ENCODE results near the gene FUT1. TPM values are rescaled to one million over a fixed set of nuclear protein-coding genes. Genes with fewer than 3 reads are reported as not detected.

FUT1 gene
- total and polyA plus RNA-seq, 9 of the 15 experiments (the other 6 are each of a cell fraction or from before 2014, with no cell fraction given), result 2.3 to 18.5 (median 8.8) TPM

DNA sequence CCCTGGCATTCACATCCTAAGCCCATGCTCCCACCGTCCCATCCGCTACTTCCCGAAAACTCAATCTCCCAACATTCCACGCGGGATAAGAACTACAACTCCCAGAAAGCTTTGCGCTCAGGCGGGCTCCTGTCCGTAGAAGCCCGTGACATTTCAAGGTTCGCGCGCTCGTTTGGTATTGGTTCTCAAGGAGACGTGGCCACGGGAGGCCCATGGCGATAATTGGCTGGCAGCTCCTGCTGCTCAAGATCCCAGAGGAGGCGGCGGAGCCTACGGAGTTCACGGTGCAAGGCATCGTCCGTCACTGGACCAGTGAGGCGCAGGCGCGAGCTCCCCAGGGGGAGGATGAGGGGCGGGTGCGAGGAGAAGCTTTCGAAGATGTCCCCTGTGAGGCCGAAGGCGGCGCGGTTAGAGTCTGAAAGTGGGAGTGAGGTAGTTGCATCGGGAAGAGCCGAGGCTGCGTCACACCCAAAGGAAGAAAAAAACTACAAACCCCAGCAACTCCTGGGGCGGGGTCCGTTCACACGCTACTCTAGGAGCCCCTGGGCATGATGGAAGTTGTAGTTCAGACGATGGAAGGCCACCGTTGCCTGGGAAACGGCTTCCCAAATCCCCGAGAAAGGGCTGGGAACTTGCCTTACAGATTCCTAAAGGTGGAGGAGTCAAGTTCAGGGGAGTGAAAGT is 31.7 kb downstream of the FUT1 start:
- WGBS (ENCODE audit: insufficient coverage, low coverage, missing lambda C conversion rate), result under 1% methylated on average over 42 of the region's 42 CpGs
- intact Hi-C loops (cut with micrococcal nuclease), result no loop called here
- Histone ChIP-seq H3K9me1 (ENCODE audit: control insufficient read depth, insufficient read depth, low read length) (no peaks in the 10 kb centered on the region), H3K9ac (ENCODE audit: insufficient read depth in 1 of 2, low read depth in 2 of 2, low read length in 2 of 2) (peak overlapping the region; percentile 69 to 91), H3K4me3 (peak overlapping the region; percentile 54), H4K20me1 (replicated peaks; ENCODE audit: control insufficient read depth, insufficient read depth, low read length) (no peaks in the 10 kb centered on the region), H2AFZ (ENCODE audit: low read depth, low read length) (peak overlapping the region; percentile 98), H3K9me3 (replicated peaks; ENCODE audit: control insufficient read depth, insufficient read depth, low read depth, low read length) (no peaks in the 10 kb centered on the region), H3K4me2 (ENCODE audit: insufficient read depth, low read length) (peak overlapping the region; percentile 84), H3K27me3 (ENCODE audit: control insufficient read depth in 2 of 2, insufficient read depth in 2 of 2, low read length in 2 of 2) (no peaks in the 10 kb centered on the region), H3K4me1 (replicated peaks in 1 of 2; ENCODE audit: control insufficient read depth in 2 of 2, insufficient read depth in 2 of 2, low read length in 2 of 2) (peaks cover 14 to 54% of the 10 kb centered on the region in 2 experiments), H3K36me3 (ENCODE audit: control insufficient read depth, insufficient read depth, low read length) (no peaks in the 10 kb centered on the region; the same call in 2 of the 3 replicates), H3K79me2 (ENCODE audit: control insufficient read depth, insufficient read depth, low read length) (no peaks in the 10 kb centered on the region), H3K27ac (ENCODE audit: extremely low read depth, low read depth, low read length) (peak overlapping the region; percentile 75)
- ChIA-PET POLR2A (interaction anchor here (0.6 to 1.1 kb wide), 8 partner anchors 11 to 215 kb away, joined by 3 to 10 read pairs (median 3); partner anchors contain the start of gene SPHK2), CTCF (ENCODE audit: low intra/inter-chr PET ratio) (no interaction called here)
- no TSS peak for BruUV-seq (replicated peaks)
- peak; percentile 94 for ATAC-seq
- in situ Hi-C loops (cut with MboI), result no loop called here
- DNase-seq (ENCODE audit: extremely low read depth in 1 of 4, low spot score in 3 of 4), result peak; percentile 89 to 98 (median 93)
- peak; percentile 99 for FAIRE-seq
- TF ChIP-seq, protein P1, sequence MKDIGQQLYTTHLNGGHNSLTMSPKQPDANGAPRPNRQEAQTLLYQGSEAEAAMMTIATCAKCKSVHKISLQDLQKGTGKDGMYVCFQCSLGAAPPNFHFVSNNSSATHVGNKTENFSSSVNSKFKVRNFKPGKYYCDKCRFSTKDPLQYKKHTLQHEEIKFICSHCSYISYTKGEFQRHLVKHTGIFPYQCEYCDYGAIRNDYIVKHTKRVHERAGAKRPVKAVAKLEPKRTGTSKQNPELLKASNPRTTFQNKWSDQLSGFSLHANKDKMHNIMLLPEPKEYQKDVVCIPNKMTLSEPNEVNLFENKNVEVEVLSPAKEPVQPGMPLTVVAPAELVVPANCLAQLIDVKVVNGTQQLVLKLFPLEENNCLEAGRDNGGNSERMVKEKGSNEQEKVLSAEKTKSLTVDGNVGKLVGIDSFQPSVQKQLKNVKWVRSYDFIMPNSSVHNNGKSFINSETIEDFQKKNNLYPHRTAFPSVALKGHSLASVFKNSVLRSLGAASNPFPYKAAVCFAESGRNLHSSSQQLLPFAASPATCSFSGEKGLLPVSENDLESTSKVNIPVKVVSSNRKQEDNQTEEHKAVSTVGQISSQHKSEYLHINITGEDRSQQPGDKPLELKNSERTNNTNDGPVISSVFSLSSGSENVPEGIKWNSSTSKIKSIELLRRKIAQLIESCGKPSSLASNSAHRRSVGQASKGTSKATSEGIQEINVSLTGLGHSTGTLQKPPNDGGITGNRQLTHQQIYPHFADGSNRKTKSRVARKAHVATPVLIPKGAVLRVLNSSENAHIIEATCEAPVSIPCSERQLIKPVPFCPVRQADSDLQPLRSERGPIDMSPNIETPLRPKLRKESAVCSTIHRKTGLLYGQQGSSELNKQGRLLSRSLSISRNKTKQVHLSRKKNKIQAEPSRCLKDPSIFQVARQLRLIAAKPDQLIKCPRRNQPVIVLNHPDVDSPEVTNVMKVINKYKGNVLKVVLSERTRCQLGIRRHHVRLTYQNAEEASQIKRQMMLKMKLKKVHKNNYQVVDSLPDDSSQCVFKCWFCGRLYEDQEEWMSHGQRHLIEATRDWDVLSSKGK (CRISPR knock-in tag; IDR thresholded peaks at IDR 0.05), result no peak
- peak; percentile 70 for TF ChIP-seq NR2C2 (CRISPR knock-in tag; IDR thresholded peaks at IDR 0.05)
- peak; percentile 92 for TF ChIP-seq NR2C2 (tag; IDR thresholded peaks at IDR 0.05)
- peak; percentile 69 to 98; a peak in 2 of 4 replicates for TF ChIP-seq TEAD1 (CRISPR knock-in tag; IDR thresholded peaks at IDR 0.05)
- no peak for TF ChIP-seq TFAM (CRISPR knock-in tag; conservative IDR thresholded peaks at IDR 0.05)
- TF ChIP-seq, protein P2, sequence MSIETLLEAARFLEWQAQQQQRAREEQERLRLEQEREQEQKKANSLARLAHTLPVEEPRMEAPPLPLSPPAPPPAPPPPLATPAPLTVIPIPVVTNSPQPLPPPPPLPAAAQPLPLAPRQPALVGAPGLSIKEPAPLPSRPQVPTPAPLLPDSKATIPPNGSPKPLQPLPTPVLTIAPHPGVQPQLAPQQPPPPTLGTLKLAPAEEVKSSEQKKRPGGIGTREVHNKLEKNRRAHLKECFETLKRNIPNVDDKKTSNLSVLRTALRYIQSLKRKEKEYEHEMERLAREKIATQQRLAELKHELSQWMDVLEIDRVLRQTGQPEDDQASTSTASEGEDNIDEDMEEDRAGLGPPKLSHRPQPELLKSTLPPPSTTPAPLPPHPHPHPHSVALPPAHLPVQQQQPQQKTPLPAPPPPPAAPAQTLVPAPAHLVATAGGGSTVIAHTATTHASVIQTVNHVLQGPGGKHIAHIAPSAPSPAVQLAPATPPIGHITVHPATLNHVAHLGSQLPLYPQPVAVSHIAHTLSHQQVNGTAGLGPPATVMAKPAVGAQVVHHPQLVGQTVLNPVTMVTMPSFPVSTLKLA (conservative IDR thresholded peaks at IDR 0.05), result peak in 1 of 2 experiments; percentile 70; a peak in 2 of 4 replicates
- 0 out of 2 replicates have a peak, but pooled peaks have one; percentile 65 for TF ChIP-seq E2F5 (CRISPR knock-in tag; IDR thresholded peaks at IDR 0.05)
- no peak for TF ChIP-seq THRAP3 (IDR thresholded peaks at IDR 0.05; ENCODE audit: borderline replicate concordance)
- no peak for TF ChIP-seq BCOR (IDR thresholded peaks at IDR 0.05)
- TF ChIP-seq CHD2 (IDR thresholded peaks at IDR 0.05; ENCODE audit: low read depth, low read length), result peak; percentile 82
- TF ChIP-seq, protein P3, sequence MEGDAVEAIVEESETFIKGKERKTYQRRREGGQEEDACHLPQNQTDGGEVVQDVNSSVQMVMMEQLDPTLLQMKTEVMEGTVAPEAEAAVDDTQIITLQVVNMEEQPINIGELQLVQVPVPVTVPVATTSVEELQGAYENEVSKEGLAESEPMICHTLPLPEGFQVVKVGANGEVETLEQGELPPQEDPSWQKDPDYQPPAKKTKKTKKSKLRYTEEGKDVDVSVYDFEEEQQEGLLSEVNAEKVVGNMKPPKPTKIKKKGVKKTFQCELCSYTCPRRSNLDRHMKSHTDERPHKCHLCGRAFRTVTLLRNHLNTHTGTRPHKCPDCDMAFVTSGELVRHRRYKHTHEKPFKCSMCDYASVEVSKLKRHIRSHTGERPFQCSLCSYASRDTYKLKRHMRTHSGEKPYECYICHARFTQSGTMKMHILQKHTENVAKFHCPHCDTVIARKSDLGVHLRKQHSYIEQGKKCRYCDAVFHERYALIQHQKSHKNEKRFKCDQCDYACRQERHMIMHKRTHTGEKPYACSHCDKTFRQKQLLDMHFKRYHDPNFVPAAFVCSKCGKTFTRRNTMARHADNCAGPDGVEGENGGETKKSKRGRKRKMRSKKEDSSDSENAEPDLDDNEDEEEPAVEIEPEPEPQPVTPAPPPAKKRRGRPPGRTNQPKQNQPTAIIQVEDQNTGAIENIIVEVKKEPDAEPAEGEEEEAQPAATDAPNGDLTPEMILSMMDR (IDR thresholded peaks at IDR 0.05 in 2 of 3, conservative IDR thresholded peaks at IDR 0.05 in 1 of 3; ENCODE audit: insufficient read depth in 2 of 3, low read depth in 1 of 3, low read length in 3 of 3), result 0 out of 6 replicates have a peak, but pooled peaks of 1 of the 3 experiments have one; percentile 10
- no peak for TF ChIP-seq HLTF (IDR thresholded peaks at IDR 0.05)
- TF ChIP-seq RAD51 (IDR thresholded peaks at IDR 0.05; ENCODE audit: borderline replicate concordance, low read depth), result peak; percentile 49; the same call in 1 of the 2 replicates

All from K562 (cell line).